Measurements from ENCODE around the gene ATP5ME. TPM values are rescaled to one million over a fixed set of nuclear protein-coding genes. Genes with fewer than 3 reads are reported as not detected.

Gene ATP5ME
- total and polyA plus RNA-seq, 2 of the 13 experiments (the other 11 are each of a cell fraction or from before 2014, with no cell fraction given): 305 to 753 TPM

GRCh38 chr4:654871-655463 lies 19.1 kb downstream of the ATP5ME start:
- DNase-seq (ENCODE audit: low spot score) (no peak), FAIRE-seq (no peak), ATAC-seq (peak; percentile 8)
- Histone ChIP-seq H3K4me2 (ENCODE audit: low read depth, low read length) (peak overlapping the region; percentile 72), H4K20me1 (ENCODE audit: insufficient read depth, low read length) (no peaks in the 10 kb centered on the region), H3K4me1 (ENCODE audit: insufficient read depth, low read length) (peaks cover 69% of the 10 kb centered on the region), H3K27ac (ENCODE audit: extremely low read length, insufficient read depth, low read length) (no peak overlapping the region), H3K36me3 (replicated peaks in 1 of 2; ENCODE audit: control insufficient read depth in 1 of 2, insufficient read depth in 2 of 2, low read length in 2 of 2) (no peaks in the 10 kb centered on the region), H3K27me3 (ENCODE audit: control insufficient read depth in 1 of 2, insufficient read depth in 2 of 2, low read length in 2 of 2) (peaks cover 12 to 50% of the 10 kb centered on the region in 2 experiments), H3K4me3 (replicated peaks in 1 of 3; ENCODE audit: insufficient read depth in 1 of 3, low read depth in 2 of 3, low read length in 3 of 3) (peak overlapping the region in 1 of 3 experiments; percentile 53; a peak in 1 of 6 replicates), H3K79me2 (ENCODE audit: insufficient read depth, low read length) (no peaks in the 10 kb centered on the region), H3K9ac (ENCODE audit: insufficient read depth, low read depth, low read length) (no peak overlapping the region), H3K9me3 (ENCODE audit: low read length) (no peaks in the 10 kb centered on the region), H2AFZ (ENCODE audit: low read length) (no peak overlapping the region)
- in situ Hi-C loops (cut with HindIII; ENCODE audit: extremely low pct_ligation_motif_present, low pct_unique_long_range_greater_than_20kb): no loop called here
- TF ChIP-seq ZNF572 (CRISPR knock-in tag; IDR thresholded peaks at IDR 0.05): peak; percentile 25; the same call in 1 of the 2 replicates
- 0 out of 2 replicates have a peak, but pooled peaks have one; percentile 5 for TF ChIP-seq ZBTB39 (CRISPR knock-in tag; IDR thresholded peaks at IDR 0.05)
- TF ChIP-seq SP5 (CRISPR knock-in tag; IDR thresholded peaks at IDR 0.05; ENCODE audit: borderline replicate concordance, low read depth): 0 out of 2 replicates have a peak, but pooled peaks have one; percentile 8
- no peak for TF ChIP-seq ZBTB7A (CRISPR knock-in tag; IDR thresholded peaks at IDR 0.05)
- TF ChIP-seq ZNF563 (CRISPR knock-in tag; IDR thresholded peaks at IDR 0.05): 0 out of 2 replicates have a peak, but pooled peaks have one; percentile 18
- TF ChIP-seq MTERF4 (CRISPR knock-in tag; IDR thresholded peaks at IDR 0.05): peak; percentile 10; the same call in 1 of the 2 replicates
- TF ChIP-seq NRL (CRISPR knock-in tag; IDR thresholded peaks at IDR 0.05; ENCODE audit: borderline replicate concordance): 0 out of 2 replicates have a peak, but pooled peaks have one; percentile 13
- TF ChIP-seq ZNF713 (CRISPR knock-in tag; IDR thresholded peaks at IDR 0.05): 0 out of 2 replicates have a peak, but pooled peaks have one; percentile 18
- no peak for TF ChIP-seq HNF1A (IDR thresholded peaks at IDR 0.05; ENCODE audit: low read depth)
- no peak for TF ChIP-seq HNF1A (CRISPR knock-in tag; IDR thresholded peaks at IDR 0.05; ENCODE audit: borderline replicate concordance)
- intact Hi-C loops (cut with micrococcal nuclease; ENCODE audit: unreplicated experiment): no loop called here
- ChIA-PET CTCF (ENCODE audit: low intra/inter-chr PET ratio, low total read pairs) (no interaction called here), POLR2A (no interaction called here)
- BruUV-seq (replicated peaks): no TSS peak
- 11% methylated on average over 6 of the region's 17 CpGs for WGBS (ENCODE audit: low lambda C conversion rate)

Data from HepG2 (cell line).